Adrenal gland (tissue), 12 donors: ENCODE data around the gene BMPR1B. TPM values are rescaled to one million over a fixed set of nuclear protein-coding genes. Genes with fewer than 3 reads are reported as not detected.

Source experiments
- DNase-seq, 7 donors: peaks; one replicate each; pipeline ENCODE4 v3.0.0-alpha.2; 2019 to 2020
- H3K27ac ChIP-seq, 5 donors: fragments of 200-600 bp; sonication (generic) in 4 of 5; 1 replicate in 3 of 5; 2 replicates in 2 of 5; pipeline versions ENCODE4 v1.5.1 to v1.8.0; 2016 to 2020; ENCODE audit warnings: mild to moderate bottlenecking in 1 of 5
- H3K27me3 ChIP-seq: fragments of 200-600 bp; 2 replicates; pipeline ENCODE4 v1.8.0; 2021
- H3K36me3 ChIP-seq, 2 donors: fragments of 200-600 bp; replicated peaks in 1 of 2; 1 replicate in 1 of 2; 2 replicates in 1 of 2; pipeline versions ENCODE4 v1.5.1 to v1.8.0; 2018 to 2022
- H3K4me1 ChIP-seq, 2 donors: fragments of 200-600 bp; replicated peaks in 1 of 2; 1 replicate in 1 of 2; 2 replicates in 1 of 2; pipeline versions ENCODE4 v1.5.1 to v1.8.0; 2018 to 2021
- H3K4me3 ChIP-seq, 4 donors: fragments of 200-600 bp; sonication (generic) in 3 of 4; one replicate each; pipeline ENCODE4 v1.5.1; 2016 to 2018
- H3K9me3 ChIP-seq, 3 donors: fragments of 200-600 bp; sonication (generic) in 1 of 3; replicated peaks in 1 of 3; 1 replicate in 2 of 3; 2 replicates in 1 of 3; pipeline versions ENCODE4 v1.5.1 to v1.8.0; 2016 to 2021
- POLR2A ChIP-seq, 2 donors: fragments of 450-650 bp; IDR thresholded peaks; one replicate each; pipeline ENCODE4 v1.6.1; 2017; ENCODE audit warnings: antibody characterized with exemption in 2 of 2, mild to moderate bottlenecking in 2 of 2, moderate library complexity in 1 of 2
- WGBS, 4 donors: extraction: QIAGEN DNeasy Blood & Tissue Kit in 2 of 4; methylation state at CpG; one replicate each; pipeline versions ENCODE4 v1.1.5 to v1.1.7; 2013 to 2017; 5-methylcytosine and 5-hydroxymethylcytosine counted together
- intact Hi-C, 2 donors: fragments of 100-400 bp; cut with DNase I; formaldehyde crosslinking; loops; one replicate each; pipeline versions ENCODE4 v1.14.1 to v1.15.0; 2022 to 2023
- polyA plus RNA-seq, 3 donors: library from polyadenylated mRNA; stranded (reverse); fragments of 200-250 nt in 2 of 3; fragments of 350-450 nt in 1 of 3; fragmentation: Illumina TruSeq in 1 of 3; extraction: RNeasy Lipid Tissue Mini Kit (QIAGEN cat#74804) in 1 of 3; gene quantifications; one replicate each; pipeline ENCODE4 v1.2.3, GENCODE V29; 2013 to 2014
- total RNA-seq, 9 donors: library from RNA; depleted of rRNA in 4 of 9; stranded (reverse); fragments of >200 nt in 4 of 9; fragments of 120-200 nt in 1 of 9; fragmentation: NEBNext Ultra II Directional in 1 of 9; extraction: Animal tissue kit (Norgen Biotek cat#: 25700) in 1 of 9; gene quantifications; one replicate each; pipeline versions ENCODE4 v1.1.0 to v1.2.4, GENCODE V29; 2013 to 2023
- TF ChIP-seq, protein P1 (sequence below), 6 experiments: fragments of 450-650 bp in 4 of 6; fragments of 200-600 bp in 2 of 6; sonication (generic) in 1 of 6; IDR thresholded peaks; 1 replicate in 5 of 6; 2 replicates in 1 of 6; pipeline versions ENCODE4 v1.5.1 to v1.8.0; 2016 to 2021; ENCODE audit warnings: antibody characterized with exemption in 6 of 6, mild to moderate bottlenecking in 2 of 6, moderate library complexity in 1 of 6
- donor health status: healthy with polysubstance abuse.
- donor health status: Bipolar disorder and iron deficiency.
- donor health status: DM: yes; HTN: yes; CAD: no.
- donor health status: DM: no; HTN: no; CAD: no.
- donor health status: DM: no; HTN: no; CAD: no.
- donor health status: DM: yes; HTN: yes; CAD: no.

The BMPR1B gene
- total and polyA plus RNA-seq, 12 donors, result 0.94 to 22.2 (median 6.2) TPM

- no peak for TF ChIP-seq POLR2A (IDR thresholded peaks at IDR 0.05)
- TF ChIP-seq, protein P1, sequence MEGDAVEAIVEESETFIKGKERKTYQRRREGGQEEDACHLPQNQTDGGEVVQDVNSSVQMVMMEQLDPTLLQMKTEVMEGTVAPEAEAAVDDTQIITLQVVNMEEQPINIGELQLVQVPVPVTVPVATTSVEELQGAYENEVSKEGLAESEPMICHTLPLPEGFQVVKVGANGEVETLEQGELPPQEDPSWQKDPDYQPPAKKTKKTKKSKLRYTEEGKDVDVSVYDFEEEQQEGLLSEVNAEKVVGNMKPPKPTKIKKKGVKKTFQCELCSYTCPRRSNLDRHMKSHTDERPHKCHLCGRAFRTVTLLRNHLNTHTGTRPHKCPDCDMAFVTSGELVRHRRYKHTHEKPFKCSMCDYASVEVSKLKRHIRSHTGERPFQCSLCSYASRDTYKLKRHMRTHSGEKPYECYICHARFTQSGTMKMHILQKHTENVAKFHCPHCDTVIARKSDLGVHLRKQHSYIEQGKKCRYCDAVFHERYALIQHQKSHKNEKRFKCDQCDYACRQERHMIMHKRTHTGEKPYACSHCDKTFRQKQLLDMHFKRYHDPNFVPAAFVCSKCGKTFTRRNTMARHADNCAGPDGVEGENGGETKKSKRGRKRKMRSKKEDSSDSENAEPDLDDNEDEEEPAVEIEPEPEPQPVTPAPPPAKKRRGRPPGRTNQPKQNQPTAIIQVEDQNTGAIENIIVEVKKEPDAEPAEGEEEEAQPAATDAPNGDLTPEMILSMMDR (IDR thresholded peaks at IDR 0.05), result no peak
- Histone ChIP-seq H3K36me3 (no peaks in the 10 kb centered on the region), H3K4me3 (no peak overlapping the region), H3K4me1 (no peaks in the 10 kb centered on the region), H3K27ac (no peak overlapping the region), H3K27me3 (no peaks in the 10 kb centered on the region), H3K9me3 (no peaks in the 10 kb centered on the region)
- WGBS, 4 donors, result 64 to 79% (median 72%) methylated on average over 1 of the region's 1 CpG
- no peak for DNase-seq
- intact Hi-C loops, result no loop called here
These were observed 320.1 kb downstream of the BMPR1B start for GRCh38 chr4:95077864-95078263.

DNA sequence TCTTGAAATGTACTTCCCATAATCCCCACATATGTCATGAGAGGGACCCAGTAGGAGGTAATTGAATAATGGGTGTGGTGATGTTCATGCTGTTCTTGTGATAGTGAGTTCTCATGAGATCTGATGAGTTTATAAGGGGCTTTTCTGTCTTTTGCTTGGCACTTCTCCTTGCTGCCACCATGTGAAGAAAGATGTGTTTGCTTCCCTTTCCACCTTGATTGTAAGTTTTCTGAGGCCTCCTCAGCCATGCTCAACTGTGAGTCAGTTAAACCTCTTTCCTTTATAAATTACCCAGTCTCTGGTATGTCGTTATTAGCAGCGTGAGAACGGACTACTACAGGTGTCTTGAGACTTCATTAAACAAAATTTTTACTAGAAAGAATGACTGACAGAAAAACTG, 323.2 kb downstream of the BMPR1B start:
- no peaks in the 10 kb centered on the region for H3K27me3 ChIP-seq
- H3K27ac ChIP-seq, result no peak overlapping the region
- H3K36me3 ChIP-seq, result no peaks in the 10 kb centered on the region
- no peak for TF ChIP-seq POLR2A (IDR thresholded peaks at IDR 0.05)
- TF ChIP-seq, protein P1 (IDR thresholded peaks at IDR 0.05), result no peak
- H3K4me3 ChIP-seq, result no peak overlapping the region
- no peaks in the 10 kb centered on the region for H3K9me3 ChIP-seq
- intact Hi-C loops, result no loop called here
- DNase-seq, result no peak
- 80 to 88% (median 86%) methylated on average over 3 of the region's 3 CpGs for WGBS, 4 donors
- H3K4me1 ChIP-seq, result peaks cover 0 to 10% of the 10 kb centered on the region in 2 donors

DNA sequence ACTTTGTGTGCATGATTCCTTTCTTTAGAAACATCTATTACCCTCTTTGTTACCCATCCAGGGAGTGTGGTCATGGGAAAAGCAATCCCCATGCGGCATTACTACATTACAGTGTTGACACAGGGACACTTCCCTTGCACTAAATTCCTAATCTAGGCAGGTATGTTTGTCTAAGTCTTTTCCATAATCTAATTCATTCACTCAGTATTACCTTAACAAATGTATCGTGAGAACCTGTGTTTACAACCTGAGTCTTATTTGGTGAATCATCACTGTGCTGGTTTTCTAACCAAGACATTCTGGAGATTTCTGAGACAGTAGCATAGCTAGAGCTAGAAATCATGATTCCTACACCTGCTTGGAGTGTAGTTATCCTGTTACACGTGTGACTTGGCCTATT, 326.8 kb downstream of the BMPR1B start:
- no peaks in the 10 kb centered on the region for H3K27me3 ChIP-seq
- TF ChIP-seq POLR2A (IDR thresholded peaks at IDR 0.05), result no peak
- TF ChIP-seq, protein P1 (IDR thresholded peaks at IDR 0.05), result no peak
- DNase-seq, result no peak
- H3K4me1 ChIP-seq, result peaks cover 0 to 10% of the 10 kb centered on the region in 2 donors
- H3K36me3 ChIP-seq, result no peaks in the 10 kb centered on the region
- 89 to 95% (median 90%) methylated on average over 3 of the region's 3 CpGs for WGBS, 4 donors
- no peak overlapping the region for H3K4me3 ChIP-seq
- H3K9me3 ChIP-seq, result no peaks in the 10 kb centered on the region
- intact Hi-C loops, result no loop called here
- H3K27ac ChIP-seq, result no peak overlapping the region

DNA sequence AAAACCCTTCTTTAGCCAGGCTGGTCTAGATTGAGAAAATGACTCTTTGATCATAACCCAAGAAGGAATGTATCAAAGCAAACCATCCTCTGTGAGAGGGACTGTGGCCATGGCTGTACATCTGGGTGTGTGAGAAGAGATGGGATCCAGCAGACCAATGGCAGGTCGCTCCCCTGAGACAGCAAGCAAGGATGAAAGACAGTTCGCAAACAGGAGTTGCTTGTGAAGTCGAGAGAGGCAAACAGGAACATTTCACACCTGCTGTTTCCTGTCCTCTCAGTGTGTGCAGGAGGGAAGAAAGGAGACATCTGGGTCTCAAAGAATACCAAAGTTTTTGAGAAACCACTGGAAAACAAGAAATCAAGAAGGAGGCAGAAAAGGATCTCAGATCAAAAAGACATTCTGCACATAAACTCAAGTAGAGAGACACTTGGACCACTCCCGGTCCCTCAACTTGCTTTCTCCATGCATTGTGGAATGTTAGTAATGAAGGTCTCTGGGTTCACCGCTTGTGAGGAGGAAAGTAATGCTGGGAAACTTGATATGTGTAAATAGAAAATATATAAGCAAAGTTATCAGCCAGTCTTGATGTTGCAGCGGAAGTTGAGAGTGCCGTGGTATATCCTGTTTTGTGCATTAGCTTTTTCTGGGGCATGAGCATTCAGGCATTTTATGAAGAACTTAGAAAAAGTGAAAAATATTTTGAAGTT, 327.5 kb downstream of the BMPR1B start:
- no peak for DNase-seq
- H3K4me1 ChIP-seq, result peaks cover 0 to 10% of the 10 kb centered on the region in 2 donors
- no peak for TF ChIP-seq POLR2A (IDR thresholded peaks at IDR 0.05)
- TF ChIP-seq, protein P1 (IDR thresholded peaks at IDR 0.05), result no peak
- H3K27ac ChIP-seq, result no peak overlapping the region
- H3K27me3 ChIP-seq, result no peaks in the 10 kb centered on the region
- no peak overlapping the region for H3K4me3 ChIP-seq
- 79 to 83% (median 82%) methylated on average over 7 of the region's 7 CpGs for WGBS, 4 donors
- H3K36me3 ChIP-seq, result no peaks in the 10 kb centered on the region
- intact Hi-C loops, result no loop called here
- no peaks in the 10 kb centered on the region for H3K9me3 ChIP-seq
